KG1 (cell line): ENCODE measurements around the gene HMCN2.

ENCODE experiments used
- DNase-seq: peaks from one replicate; lab custom pipeline; 2025; lab: John Stamatoyannopoulos, UW

Gene HMCN2

DNA sequence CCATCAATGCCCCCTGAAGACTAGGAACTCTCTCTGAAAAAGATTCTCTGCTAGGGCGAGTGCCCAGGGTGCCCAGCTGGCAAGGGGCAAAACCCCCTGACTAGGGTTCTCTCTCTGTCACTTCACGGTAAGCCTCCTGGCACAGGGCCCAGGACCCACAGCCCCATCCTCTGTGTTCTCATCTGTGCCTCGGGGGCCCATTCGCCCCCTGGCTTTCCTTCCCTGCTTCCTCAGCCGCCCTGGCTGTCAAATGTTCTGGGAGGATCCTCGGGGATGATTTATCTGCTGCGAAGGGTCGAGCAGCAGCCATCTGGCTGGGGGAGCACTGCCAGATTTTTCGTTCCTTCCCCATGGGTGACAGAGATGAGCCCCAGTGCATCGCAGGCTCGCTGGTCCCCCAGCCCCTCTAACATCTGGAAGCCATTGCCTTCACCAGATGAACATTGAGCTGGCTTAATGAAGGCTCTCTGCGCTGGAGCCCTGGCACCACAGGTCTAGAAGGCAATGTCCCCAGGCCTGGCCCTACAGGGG, 24.2 kb downstream of the HMCN2 start:
- DNase-seq, result no peak

DNA sequence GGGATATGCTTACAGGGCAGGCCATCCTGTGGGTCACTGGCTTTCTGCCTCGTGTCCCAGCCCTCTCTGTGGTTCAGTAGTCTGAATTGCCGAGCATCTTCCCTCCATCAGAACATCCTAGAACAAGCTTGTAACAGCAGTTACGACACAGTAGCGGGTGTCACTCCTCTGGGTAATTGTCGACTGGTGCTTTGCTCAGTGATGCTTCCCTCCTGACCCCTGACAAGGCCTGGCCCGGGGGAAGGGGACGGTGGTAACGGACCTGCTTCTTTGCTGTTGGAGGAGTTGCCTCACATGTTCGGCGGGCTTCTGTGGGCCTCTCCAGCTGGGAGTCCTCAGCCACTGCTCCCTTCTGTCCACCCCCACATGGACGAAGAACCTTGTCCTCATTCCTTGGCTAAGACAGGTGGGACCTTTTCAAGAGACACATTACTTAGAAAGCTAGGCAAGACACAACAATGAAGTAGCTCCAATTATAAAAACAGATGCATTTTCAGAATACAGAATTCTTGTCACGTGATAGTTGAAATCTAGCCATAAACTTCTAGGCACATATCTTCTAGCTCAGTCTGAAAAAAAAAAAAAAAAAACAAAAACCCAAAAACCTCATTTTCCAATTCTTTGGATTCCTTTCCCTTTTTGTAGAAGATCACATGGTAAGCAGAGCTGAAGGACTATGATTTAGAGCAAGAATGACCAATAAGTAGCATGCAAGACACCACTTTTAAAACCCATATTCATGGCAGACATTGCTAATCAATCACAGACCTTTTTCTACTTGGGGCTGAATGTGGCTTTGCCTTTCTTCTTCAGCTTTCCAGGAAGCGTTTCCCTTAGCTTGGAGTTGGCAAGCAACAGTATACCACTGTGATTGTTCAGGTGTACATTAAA, 25.0 kb downstream of the HMCN2 start:
- no peak for DNase-seq

DNA sequence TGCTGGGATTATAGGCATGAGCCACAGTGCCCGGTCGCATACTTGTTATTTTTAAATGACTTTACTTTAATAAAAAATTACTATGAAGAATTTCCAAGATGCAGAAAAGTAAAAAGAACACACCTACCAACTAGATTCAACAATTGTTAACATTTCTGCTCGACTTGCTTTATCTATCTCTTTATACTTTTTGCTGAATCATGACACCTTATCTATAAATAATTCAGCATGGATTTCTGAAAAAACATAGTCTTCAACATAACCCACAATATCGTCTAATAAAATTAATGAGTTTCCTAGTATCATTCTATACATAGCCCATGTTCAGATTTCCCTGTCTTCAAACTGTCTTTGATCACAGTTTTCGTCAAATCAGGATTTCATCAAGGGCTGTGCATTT, 25.9 kb downstream of the HMCN2 start:
- DNase-seq, result no peak

DNA sequence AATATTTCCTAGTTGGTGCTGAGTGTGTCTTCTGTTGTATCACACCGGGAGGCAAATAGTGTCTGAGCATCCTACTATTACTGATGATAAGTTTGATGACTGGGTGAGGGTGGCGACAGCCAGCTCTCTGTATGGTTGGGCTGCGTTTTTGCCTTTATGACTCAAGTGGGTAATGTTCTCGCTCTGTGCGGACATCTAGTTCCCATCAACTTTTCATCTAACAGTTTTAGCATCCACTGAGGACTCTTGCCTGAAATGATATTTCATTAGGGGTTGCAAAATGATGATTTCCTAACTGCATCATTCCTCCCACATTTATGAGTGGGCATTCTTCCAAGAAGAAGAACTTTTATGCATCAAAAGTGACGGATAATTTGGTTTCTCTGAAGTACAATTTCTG, 26.5 kb downstream of the HMCN2 start:
- no peak for DNase-seq

DNA sequence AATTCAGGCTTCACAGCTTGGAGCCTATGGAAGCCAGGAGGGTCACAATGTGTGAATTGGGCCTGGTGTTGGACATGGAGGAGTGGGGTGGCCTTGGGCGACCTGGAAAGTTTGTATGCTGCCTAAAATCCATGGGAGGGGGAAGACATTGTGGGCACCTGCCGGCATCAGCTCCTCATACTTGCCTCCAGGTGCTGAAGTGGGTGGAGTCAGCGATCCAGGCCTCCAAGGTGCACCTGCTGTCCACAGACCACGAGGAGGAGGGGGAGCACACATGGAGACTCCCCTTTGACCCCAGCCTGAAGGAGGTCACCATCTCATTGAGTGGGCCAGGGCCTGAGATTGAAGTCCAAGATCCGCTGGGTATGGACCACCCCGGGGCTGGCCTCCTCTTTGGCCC, 29.1 kb downstream of the HMCN2 start:
- DNase-seq, result no peak

DNA sequence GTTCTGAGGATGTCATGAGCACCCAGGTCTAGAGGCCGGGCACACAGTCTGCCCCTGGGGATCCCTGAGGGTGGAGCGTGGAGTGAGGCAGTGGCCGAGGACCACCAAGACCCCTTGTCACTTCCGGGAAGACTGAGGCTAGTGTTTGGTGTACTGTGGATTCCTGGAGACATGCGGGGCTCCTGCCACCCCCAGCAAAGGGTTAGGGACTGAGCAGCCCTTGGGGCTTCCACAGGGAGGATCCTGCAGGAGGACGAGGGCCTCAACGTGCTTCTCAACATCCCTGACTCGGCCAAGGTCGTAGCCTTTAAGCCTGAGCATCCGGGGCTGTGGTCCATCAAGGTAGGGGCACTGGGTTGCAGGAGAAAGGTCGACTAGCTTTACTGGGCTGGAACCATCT, 29.9 kb downstream of the HMCN2 start:
- DNase-seq, result no peak

DNA sequence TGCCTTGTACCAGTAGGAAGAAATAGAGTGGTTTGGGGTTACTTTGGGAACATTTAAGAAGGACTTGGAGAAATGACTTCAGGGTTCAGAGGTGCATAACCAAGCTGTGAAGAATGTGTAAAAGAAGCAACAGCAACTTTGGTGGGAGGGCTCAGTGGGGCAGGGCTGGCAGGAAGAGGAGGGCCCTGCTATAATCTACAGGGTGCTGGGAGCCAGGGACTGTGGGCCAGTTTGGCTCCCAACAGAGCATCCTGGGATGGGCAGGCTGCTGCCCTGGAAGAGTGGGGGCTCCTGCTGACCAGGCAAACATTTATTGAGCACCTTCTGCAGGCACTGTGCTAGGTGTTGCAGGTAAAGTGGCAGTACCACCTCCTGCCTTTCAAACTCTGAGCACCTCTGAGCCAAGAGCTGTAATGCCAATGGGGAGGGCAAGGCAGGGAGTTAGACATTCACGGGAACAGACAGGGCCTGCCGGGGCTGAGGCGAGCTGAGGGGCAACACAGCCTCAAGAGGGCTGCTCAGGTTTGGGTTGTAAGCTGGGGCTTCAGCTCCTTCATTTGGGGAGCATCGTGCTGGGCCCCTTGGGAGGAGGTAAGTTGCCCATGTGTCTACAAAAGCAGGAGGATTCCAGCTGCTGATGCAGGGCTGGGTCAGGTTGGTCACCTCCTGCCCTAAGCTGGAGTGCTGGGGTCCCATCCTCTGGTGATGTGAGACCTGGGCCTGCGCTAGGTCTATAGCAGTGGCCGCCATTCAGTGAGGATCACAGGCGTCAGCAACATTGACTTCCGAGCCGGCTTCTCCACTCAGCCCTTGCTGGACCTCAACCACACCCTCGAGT, 30.6 kb downstream of the HMCN2 start:
- DNase-seq, result no peak

DNA sequence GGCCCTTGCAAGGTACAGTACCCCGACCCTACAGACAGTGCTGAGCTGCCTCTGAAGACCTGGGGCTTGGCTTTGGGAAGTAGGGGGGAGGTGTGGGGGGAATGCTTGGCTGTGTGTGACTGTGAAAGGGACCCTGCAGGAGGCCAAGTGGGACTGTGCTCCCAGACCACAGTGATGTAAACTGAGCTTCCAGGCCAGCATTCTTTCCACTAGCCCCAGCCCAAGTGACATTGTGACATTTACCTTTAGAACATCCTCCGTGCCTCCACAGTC, 31.2 kb downstream of the HMCN2 start:
- no peak for DNase-seq

DNA sequence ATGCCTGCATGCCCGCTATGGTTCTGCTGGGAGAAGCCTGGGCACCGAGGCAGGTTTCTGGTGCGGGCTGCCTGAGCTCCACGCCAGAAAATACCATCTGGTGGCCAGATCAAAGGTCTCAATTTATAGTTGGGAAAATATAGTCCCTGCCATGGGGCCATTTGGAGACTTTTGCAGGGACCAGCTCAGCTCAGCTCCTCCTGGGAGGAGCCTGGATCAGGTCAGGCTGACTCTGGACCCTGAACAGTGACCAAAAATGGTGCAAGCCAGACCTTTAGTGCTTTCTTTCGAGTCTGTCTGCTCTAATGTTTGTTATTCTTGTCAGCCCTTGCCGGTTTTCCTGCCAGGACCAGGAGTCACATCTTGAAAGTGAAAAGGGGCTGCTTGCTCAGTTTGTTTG, 31.8 kb downstream of the HMCN2 start:
- no peak for DNase-seq

DNA sequence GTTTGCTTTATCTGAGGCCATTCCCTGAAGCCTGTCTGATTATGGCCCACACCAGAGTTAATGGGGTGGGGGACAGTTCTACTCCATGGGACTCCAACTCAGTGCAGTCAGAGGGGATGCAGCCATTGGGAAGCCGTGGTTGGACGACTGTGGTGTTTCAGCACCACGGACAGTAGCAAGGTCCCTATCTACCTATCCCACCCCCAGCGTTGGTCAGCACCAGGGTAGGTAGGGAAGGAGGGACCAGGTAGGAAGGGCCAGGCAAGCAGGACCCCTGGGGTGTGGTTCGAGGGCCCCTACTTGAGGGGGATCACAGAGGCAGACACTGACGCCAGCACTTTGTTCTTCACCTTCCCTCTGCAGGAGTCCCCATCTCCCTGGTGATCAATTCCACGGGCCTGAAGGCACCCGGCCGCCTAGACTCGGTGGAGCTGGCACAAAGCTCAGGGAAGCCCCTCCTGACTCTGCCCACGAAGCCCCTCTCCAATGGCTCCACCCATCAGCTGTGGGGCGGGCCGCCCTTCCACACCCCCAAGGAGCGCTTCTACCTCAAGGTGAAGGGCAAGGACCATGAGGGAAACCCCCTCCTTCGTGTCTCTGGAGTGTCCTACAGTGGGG, 33.2 kb downstream of the HMCN2 start:
- no peak for DNase-seq

DNA sequence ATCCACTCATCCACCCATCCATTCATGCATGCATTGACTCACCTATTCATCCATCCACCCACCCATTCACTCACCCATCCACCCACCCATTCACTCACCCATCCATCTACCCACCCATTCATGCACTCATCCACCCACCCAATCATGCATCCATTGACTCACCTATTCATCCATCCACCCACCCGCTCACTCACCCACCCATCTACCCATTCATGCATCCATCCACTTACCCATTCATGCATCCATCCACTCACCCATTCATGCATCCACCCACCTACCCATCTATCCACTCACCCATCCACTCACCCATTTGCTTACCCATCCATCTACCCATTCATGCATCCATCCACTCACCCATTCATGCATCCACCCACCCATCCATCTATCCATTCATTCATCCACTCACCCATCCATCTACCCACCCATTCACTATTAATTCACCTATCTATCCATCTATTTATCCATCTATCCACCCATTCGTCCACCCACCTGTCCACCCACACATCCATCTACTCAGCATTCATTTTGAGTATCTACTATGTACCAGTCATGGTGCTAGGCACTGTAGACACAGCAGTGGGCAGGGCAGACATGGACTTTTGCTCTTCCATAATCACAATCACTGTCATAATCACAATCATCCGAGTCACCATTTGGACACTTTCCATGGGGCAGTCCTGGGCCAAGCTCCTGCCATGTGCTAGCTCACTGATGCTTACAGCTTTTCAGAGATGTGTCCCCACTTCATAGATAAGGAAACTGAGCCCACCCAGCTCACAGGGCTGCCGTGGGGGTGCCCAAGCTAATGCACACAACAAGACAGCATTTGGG, 34.4 kb downstream of the HMCN2 start:
- no peak for DNase-seq

DNA sequence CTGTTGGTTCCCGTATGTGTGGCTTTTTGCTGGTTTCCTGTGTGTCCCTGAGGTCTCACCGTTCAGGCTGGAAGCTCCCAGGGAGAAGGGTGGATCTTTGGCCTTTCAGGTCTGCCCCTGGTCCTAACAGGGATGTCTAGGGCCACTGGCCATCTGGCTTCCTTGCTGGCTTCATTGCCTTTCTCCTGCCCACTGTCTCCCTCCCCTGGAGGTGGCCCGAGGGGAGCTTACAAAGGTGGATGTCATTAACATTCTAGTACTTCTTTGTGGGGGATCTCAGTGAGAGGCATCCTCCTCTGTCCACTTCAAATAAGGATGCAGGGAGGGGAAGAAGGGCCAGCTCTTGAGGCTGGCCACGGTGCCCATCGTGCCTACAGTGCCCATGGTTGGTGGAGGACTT, 35.2 kb downstream of the HMCN2 start:
- no peak for DNase-seq

DNA sequence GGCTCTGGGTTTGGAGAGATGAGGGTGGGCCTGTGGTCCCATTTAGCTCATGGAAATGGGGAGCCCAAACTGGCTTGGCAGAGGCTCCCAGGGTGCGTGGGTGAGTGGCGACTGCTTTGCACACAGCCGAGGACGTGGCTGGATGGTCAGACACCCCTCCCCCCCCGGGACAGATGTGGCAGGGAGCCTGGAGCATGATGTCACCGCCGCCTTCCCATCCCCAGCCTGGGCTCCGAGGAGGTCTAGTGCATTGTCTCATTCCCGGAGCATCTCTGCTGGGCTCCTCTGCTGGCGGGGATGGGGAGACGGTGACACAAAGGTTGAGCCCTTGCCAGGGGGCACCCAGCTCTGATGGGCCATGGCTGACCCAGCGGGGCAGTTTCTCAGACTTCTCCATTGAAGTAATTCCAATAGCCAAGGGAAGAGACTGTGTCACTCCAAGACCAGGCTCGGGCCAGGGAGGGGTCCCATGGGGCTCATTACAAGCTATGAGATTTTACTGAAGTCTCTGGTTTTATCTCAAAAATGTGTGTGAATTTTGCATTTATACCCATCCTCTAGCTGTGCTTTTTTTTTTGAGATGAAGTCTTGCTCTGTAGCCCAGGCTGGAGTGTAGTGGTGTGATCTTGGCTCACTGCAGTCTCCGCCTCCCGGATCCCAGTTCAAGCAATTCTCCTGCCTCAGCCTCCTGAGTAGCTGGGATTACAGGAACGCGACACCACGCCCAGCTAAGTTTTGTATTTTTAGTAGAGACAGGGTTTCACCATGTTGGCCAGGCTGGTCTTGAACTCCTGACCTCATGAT, 36.1 kb downstream of the HMCN2 start:
- no peak for DNase-seq

DNA sequence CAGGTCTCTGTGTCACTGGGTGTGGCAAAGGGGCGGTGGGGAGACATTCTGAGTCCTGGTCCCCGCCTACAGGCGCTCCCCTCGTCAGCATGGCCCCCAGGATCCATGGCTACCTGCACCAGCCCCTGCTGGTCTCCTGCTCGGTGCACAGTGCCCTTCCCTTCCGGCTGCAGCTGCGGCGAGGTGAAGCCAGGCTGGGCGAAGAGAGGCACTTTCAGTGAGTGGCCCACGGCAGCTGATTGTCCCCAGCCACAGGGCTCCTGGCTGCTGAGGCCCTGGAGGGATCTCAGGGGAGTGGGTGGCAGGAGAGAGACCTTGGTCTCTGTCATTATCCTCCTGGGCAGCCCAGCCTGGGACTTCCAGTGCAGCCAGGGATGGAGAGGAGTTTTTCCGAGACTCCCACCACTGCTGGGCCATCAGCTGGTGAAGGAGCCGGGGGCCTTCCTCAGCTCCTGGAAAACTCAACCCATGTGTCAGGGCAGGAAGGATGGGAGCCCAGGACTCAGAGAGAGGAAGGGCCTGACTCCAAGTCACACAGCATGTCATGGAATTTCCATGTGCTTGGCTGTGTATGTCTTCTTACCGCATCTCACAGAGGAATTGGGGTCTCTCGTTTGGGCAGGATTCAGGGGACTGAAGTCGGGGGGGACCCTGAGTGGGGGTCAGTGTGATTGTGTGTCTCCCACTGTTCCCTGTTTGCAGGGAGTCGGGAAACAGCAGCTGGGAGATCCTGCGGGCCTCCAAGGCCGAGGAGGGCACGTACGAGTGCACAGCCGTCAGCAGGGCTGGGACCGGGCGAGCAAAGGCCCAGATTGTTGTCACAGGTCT, 37.4 kb downstream of the HMCN2 start:
- no peak for DNase-seq

DNA sequence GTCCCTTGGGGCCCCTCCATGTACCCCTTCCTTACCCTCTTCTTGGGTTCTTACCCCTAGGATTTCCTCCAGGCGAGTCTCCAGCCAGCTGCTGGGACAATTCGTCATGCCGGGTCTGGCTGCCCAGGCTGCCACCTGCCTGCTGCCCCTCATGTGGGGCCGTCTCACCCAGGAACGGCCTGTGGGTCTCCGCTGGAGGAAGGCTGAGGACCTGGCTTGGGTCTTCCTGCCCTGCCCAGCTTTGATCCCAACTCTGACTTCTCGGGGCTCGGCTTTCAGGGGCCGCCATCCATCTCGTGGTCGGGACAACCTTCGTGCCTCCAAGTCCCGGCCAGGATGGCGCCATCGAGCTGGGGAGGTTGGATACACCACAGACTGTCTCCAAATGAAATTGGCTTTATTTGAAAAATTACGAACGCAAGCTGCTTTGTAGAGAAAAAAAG, 38.1 kb downstream of the HMCN2 start:
- DNase-seq, result no peak

DNA sequence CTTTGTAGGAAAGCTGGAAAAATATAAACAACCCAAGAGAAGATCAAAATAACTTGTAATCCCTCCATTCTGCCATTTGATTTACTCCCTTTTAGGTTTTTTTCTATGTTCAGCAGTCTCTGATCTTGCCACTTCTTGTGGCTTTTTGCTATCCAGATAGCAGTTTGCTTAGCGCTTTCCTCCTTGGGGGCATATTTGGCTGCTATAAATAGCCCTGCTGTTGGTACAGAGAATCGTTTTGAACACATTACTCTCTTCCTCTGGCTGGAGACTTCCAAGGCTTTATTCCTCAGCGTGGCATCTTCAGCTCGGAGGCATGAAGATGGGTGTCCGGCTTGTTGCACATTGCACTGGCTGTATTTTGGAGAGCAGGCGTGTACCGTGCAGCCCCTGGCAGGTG, 38.6 kb downstream of the HMCN2 start:
- DNase-seq, result no peak

DNA sequence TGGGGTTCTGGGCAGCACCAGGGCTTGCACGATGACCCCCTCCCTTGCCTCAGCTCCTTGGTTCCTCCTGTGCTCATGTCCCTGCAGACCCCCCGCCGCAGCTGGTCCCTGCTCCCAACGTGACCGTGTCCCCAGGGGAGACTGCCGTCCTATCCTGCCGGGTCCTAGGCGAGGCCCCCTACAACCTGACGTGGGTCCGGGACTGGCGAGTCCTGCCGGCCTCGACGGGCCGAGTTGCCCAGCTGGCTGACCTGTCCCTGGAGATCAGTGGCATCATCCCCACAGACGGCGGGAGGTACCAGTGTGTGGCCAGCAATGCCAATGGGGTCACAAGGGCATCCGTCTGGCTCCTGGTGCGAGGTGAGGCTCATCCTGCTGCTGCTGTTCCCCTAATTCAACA, 39.1 kb downstream of the HMCN2 start:
- no peak for DNase-seq

DNA sequence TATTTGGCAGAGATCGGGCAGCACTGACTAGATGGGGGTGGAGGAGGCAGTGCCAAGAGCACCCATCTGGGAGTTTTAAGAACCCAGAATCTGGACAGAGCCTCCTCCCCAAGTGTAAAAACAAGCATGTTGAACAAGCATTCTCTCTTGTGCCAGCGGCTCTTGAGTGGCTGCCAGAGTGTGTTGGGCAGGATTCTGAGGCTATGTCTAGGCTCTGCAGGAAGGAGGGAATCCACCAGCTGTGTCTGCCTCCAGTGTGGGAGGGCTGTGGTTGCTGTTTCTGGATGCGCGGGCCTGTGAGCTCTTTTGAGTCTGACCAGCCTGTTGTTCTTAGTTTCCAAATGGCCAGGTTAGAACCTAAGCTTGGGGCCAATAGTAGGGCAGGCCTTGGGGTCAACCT, 39.8 kb downstream of the HMCN2 start:
- DNase-seq, result no peak

DNA sequence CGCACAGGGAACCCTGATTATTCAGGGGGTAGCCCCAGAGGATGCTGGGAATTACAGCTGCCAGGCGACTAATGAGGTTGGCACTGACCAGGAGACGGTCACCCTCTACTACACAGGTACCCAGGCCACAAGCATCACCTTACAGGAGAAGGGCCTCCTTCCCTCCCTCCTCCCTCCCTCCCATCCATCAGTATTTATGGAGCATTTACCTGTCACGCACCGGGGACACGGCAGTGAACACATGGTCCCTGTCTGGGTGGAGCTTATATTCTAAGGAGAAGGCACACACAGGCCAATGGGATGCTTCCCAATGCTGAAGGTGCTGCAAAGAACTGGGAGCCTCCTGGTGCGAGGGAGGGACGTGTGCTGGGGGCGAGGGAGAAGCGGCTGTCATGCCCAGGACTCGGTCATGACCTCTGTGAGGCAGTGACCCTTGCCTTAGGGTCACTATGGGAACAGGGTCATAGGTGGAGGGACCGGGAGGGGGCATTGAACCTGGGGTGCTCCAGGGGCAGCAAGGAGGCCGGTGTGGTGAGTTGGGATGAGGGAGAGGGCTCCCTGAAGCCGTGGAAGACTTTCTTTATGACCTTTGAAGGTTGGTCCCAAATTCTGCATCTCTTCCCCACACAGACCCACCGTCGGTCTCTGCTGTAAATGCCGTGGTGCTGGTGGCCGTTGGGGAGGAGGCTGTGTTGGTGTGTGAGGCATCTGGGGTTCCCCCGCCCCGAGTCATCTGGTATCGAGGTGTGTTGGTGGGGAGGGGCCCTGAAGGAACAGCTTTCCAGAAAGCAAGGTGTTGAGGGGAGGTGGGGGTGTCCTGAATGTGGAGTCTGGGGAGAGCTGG, 41.5 kb downstream of the HMCN2 start:
- DNase-seq, result no peak

DNA sequence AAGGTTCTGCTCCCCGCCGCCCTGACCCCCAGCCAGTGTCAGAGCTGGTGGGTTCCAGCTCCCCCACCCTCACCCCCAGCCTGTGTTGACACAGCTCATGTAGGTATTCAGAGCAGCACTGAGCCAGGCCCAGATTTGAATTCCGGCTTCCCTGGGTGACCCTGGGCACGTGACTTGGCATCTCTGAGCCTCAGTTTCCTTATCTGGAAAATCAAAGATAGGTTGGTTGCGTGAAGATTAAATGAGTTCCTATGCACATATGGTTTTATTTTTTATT, 42.0 kb downstream of the HMCN2 start:
- DNase-seq, result no peak
